DOHH2 (cell line): ENCODE results near the gene RPS27L.

Source experiments
- H3F3A ChIP-seq: fragments of 200-600 bp; sonication (generic), shearing (Covaris generic); 2 replicates; pipeline ENCODE4 v1.6.0; 2016; ENCODE audit warnings: antibody characterized with exemption, mild to moderate bottlenecking; ENCODE audit not compliant: control insufficient read depth, insufficient read depth
- H3K27ac ChIP-seq: fragments of 200-600 bp; sonication (generic); 2 replicates; pipeline ENCODE4 v1.5.1; 2014; ENCODE audit warnings: low read depth, mild to moderate bottlenecking, low read length, moderate library complexity
- H3K27me3 ChIP-seq: fragments of 200-600 bp; sonication (generic); 2 replicates; pipeline ENCODE4 v1.6.1; 2014; ENCODE audit warnings: mild to moderate bottlenecking, low read length, mixed read lengths; ENCODE audit not compliant: control insufficient read depth
- H3K36me3 ChIP-seq: fragments of 200-600 bp; sonication (generic); 2 replicates; pipeline ENCODE4 v1.6.1; 2014; ENCODE audit warnings: mild to moderate bottlenecking, low read length, moderate library complexity, mixed read lengths; ENCODE audit not compliant: control insufficient read depth
- H3K4me1 ChIP-seq: fragments of 200-600 bp; sonication (generic); 2 replicates; pipeline ENCODE4 v1.6.1; 2014; ENCODE audit warnings: mild to moderate bottlenecking, low read length, mixed read lengths; ENCODE audit not compliant: control insufficient read depth
- H3K4me2 ChIP-seq: fragments of 200-600 bp; sonication (generic); 2 replicates; pipeline ENCODE4 v1.6.0; 2014; ENCODE audit warnings: mild to moderate bottlenecking, low read length, moderate library complexity
- H3K4me3 ChIP-seq: fragments of 200-600 bp; sonication (generic); 2 replicates; pipeline ENCODE4 v1.5.1; 2014; ENCODE audit warnings: mild to moderate bottlenecking, low read length, mixed read lengths
- H3K79me2 ChIP-seq: fragments of 200-600 bp; sonication (generic); 2 replicates; pipeline ENCODE4 v1.6.1; 2014; ENCODE audit warnings: mild to moderate bottlenecking, low read length, mixed read lengths; ENCODE audit not compliant: control insufficient read depth
- H3K9me2 ChIP-seq: fragments of 200-600 bp; sonication (generic); replicated peaks from 2 replicates; pipeline ENCODE4 v1.6.1; 2014; ENCODE audit warnings: mild to moderate bottlenecking, low read length, mixed read lengths; ENCODE audit not compliant: control insufficient read depth
- H3K9me3 ChIP-seq: fragments of 200-600 bp; sonication (generic); 2 replicates; pipeline ENCODE4 v1.6.1; 2014; ENCODE audit warnings: antibody characterized with exemption, low read length, mixed read lengths; ENCODE audit not compliant: control insufficient read depth, insufficient read depth
- H4K20me1 ChIP-seq: fragments of 200-600 bp; sonication (generic); 2 replicates; pipeline ENCODE4 v1.6.0; 2014; ENCODE audit warnings: low read depth, mild to moderate bottlenecking, antibody characterized with exemption, low read length, moderate library complexity; ENCODE audit not compliant: control insufficient read depth, insufficient read depth
- CTCF ChIP-seq: fragments of 200-600 bp; sonication (generic); IDR thresholded peaks from one replicate; pipeline ENCODE4 v1.5.1; 2014; ENCODE audit warnings: antibody characterized with exemption, mild to moderate bottlenecking, low read depth, low read length; ENCODE audit not compliant: poor library complexity, severe bottlenecking
- EZH2phosphoT487 ChIP-seq: fragments of 200-600 bp; sonication (generic); IDR thresholded peaks from 2 replicates; pipeline ENCODE4 v1.6.1; 2017; ENCODE audit warnings: borderline replicate concordance, mild to moderate bottlenecking, antibody characterized with exemption, low read length, moderate library complexity, mixed read lengths

Gene RPS27L

GRCh38 chr15:63202861-63203260 lies 45.6 kb upstream of the RPS27L start:
- Histone ChIP-seq H4K20me1 (no peaks in the 10 kb centered on the region), H3K4me2 (no peak overlapping the region), H3K27me3 (no peaks in the 10 kb centered on the region), H3F3A (no peaks in the 10 kb centered on the region), H3K9me2 (no peaks in the 10 kb centered on the region), H3K4me3 (no peak overlapping the region), H3K27ac (no peak overlapping the region), H3K79me2 (peaks cover 77% of the 10 kb centered on the region), H3K4me1 (peaks cover 18% of the 10 kb centered on the region), H3K36me3 (peaks cover 7% of the 10 kb centered on the region; the same call in 1 of the 2 replicates), H3K9me3 (no peaks in the 10 kb centered on the region)
- TF ChIP-seq CTCF, result no peak
- no peak for TF ChIP-seq EZH2phosphoT487

DNA sequence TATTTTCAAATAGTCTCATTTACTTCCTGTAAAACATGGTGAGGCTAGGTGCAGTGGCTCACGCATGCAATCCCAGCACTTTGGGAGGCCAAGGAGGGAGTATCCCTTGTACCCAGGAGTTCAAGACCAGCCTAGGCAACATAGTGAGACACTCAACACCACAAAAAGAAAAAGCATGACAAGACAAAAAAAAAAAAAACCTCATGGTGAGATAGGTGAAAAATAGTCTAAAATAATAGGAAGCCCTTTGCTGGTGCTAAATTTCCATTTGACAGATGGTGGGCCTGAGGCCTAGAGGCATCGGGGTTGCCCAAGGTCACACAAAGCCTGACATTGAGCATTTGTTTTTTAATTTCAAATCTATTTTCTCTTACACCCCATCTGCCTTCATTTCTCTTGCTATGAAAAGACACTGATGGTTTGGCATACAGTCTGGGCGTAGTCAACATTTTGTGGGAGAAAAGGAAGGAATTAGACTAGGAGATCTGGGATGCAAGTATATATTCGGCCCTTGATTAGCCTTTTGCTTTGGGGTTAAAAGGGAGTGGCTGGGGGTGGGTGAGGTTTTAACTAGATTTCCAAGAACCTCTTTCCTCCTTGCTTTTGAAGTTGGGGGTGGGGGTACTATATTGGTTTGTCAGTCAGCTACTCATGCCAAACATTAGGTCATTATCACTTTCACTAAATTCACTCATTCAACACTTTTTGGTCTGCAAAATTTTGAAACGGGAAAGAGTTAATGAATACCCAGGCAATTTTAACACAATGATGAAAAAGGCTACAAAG lies 43.4 kb upstream of the RPS27L start:
- H3K36me3 ChIP-seq, result peaks cover 16% of the 10 kb centered on the region
- no peak overlapping the region for H3K4me2 ChIP-seq
- no peaks in the 10 kb centered on the region for H3K27me3 ChIP-seq
- no peaks in the 10 kb centered on the region for H3F3A ChIP-seq
- no peak for TF ChIP-seq CTCF
- no peak for TF ChIP-seq EZH2phosphoT487
- no peaks in the 10 kb centered on the region for H3K9me2 ChIP-seq
- H3K4me1 ChIP-seq, result peaks cover 26% of the 10 kb centered on the region
- no peak overlapping the region for H3K27ac ChIP-seq
- H3K4me3 ChIP-seq, result no peak overlapping the region
- no peaks in the 10 kb centered on the region for H3K9me3 ChIP-seq
- H3K79me2 ChIP-seq, result peaks cover 83% of the 10 kb centered on the region
- H4K20me1 ChIP-seq, result no peaks in the 10 kb centered on the region

DNA sequence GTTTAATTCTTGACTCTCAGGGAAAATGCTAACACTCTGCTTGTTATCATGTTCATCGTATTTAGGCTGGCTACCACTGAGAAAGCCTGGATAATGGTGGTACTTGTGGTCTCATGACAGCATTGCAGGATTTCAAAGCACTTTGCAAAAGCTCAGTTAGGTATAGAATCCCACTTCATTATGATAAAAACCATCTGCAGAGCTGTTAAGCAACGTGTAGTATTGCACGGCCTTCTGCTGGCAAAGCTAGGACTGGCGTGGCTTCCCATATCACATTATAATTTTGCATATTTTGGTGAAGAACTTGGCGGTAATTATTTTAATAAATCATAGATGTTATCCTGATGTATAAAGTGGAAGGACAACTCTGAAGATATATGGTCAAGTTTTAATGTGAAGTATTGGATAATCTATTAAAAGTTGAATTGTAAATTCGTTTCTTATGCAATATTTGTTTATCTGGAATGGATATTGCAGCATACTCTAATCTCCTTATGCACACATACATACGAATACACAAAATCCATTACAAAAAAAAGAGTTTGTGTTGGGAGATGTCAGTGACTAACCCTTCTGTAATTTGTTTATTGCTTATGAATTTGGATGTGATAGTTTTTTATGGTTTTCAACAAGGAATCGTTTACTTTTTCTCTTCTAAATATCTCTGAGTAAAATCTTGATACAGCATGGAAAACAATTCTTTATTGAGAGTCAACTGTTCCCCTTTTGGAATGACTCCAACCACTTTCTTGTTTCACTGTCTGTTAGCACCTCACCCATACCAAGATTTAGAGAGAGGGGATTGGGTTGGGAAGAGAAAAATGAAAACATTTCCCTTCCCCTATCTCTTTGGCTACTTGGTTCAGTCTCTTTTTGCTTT lies 41.3 kb upstream of the RPS27L start:
- Histone ChIP-seq H3K4me3 (no peak overlapping the region), H3K4me1 (peaks cover 43% of the 10 kb centered on the region), H3K27ac (no peak overlapping the region), H3K79me2 (peaks cover 91% of the 10 kb centered on the region), H4K20me1 (no peaks in the 10 kb centered on the region), H3F3A (no peaks in the 10 kb centered on the region), H3K9me3 (no peaks in the 10 kb centered on the region), H3K9me2 (no peaks in the 10 kb centered on the region), H3K4me2 (no peak overlapping the region), H3K36me3 (peaks cover 17% of the 10 kb centered on the region), H3K27me3 (no peaks in the 10 kb centered on the region)
- TF ChIP-seq EZH2phosphoT487, result no peak
- TF ChIP-seq CTCF, result no peak
